GM13977 (cell line): Measurements from ENCODE around the gene RGS3.

Experiments used
- DNase-seq: peaks from one replicate; pipeline ENCODE4 v3.0.0; 2012; ENCODE audit warnings: low spot score
- CTCF ChIP-seq: IDR thresholded peaks from 2 replicates; pipeline ENCODE4 v1.5.1; 2012; ENCODE audit warnings: mild to moderate bottlenecking, control low read depth; ENCODE audit not compliant: insufficient read depth; ENCODE audit errors: extremely low read depth, missing control alignments
- in situ Hi-C: fragments of 300-500 bp; cut with MboI; formaldehyde crosslinking; loops from one replicate; pipeline ENCODE4 v1.12.0; 2022; ENCODE audit warnings: low sequenced_read_pairs, low pct_unique_long_range_greater_than_20kb, mixed read lengths, inconsistent platforms; ENCODE audit not compliant: unreplicated experiment

Gene RGS3

DNA sequence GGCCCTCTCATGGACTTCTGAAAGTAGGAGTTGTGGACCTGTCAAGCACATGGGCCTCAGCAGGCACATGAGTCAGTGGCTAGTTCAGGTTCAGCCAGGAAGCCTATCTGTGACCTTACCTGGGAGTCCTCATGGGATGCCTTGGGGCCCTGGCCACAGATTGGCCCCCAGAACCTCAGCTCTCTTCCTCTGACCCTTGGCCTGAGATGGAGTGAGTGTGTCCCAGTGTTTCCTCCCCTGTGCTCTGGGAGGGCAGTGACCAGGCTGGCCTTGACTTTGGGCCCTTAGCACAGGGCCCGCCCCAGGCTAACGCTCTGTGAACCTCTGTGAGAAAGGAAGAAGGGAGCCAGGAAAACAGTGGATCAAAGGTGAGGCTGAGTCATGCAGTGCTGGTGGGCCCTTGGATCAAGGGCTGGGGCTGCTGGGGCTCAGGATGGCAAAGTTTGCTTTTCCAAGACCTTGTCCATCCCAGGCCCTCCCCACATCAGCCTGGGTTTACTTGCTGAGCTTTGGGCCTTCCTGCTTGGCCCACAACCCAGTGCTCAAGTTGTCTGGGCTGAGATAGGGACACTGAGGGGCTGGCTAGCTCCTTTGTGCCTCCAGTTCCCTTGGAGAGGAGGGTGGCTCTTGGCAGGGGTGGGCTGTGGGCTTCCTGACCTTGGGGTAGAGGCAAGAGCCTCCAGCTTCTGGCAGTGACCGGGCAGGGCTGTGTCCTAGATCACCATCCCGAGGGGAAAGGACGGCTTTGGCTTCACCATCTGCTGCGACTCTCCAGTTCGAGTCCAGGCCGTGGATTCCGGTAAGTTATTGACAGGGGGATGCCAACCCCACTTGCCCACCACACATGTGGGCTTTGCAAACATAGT lies 41.4 kb downstream of the RGS3 start:
- in situ Hi-C loops: no loop called here
- no peak for DNase-seq
- TF ChIP-seq CTCF: no peak

DNA sequence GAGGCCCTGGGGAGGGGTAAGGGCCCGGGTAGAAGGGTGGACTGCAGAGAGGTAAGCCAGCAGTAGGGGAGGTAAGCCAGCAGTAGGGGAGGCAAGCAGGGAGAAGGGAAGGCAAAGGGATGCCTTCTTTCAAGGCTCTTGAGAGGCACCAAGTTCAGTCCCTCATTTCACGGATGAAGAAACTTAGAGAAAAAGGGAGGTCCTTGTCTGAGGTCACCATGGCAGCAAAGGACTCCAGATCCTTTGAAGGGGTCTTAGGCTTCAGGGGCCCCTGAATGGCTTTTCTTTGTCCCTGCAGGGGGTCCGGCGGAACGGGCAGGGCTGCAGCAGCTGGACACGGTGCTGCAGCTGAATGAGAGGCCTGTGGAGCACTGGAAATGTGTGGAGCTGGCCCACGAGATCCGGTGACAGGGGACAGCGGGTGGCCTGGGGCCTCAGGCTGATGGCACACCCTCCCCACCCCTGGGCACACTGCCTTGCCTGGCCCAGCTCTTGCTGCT lies 42.6 kb downstream of the RGS3 start:
- in situ Hi-C loops: no loop called here
- no peak for DNase-seq
- no peak for TF ChIP-seq CTCF

DNA sequence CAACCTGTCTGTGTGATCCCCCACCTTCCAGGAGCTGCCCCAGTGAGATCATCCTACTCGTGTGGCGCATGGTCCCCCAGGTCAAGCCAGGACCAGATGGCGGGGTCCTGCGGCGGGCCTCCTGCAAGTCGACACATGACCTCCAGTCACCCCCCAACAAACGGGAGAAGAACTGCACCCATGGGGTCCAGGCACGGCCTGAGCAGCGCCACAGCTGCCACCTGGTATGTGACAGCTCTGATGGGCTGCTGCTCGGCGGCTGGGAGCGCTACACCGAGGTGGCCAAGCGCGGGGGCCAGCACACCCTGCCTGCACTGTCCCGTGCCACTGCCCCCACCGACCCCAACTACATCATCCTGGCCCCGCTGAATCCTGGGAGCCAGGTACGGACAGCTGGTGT lies 43.7 kb downstream of the RGS3 start:
- no peak for TF ChIP-seq CTCF
- in situ Hi-C loops: no loop called here

DNA sequence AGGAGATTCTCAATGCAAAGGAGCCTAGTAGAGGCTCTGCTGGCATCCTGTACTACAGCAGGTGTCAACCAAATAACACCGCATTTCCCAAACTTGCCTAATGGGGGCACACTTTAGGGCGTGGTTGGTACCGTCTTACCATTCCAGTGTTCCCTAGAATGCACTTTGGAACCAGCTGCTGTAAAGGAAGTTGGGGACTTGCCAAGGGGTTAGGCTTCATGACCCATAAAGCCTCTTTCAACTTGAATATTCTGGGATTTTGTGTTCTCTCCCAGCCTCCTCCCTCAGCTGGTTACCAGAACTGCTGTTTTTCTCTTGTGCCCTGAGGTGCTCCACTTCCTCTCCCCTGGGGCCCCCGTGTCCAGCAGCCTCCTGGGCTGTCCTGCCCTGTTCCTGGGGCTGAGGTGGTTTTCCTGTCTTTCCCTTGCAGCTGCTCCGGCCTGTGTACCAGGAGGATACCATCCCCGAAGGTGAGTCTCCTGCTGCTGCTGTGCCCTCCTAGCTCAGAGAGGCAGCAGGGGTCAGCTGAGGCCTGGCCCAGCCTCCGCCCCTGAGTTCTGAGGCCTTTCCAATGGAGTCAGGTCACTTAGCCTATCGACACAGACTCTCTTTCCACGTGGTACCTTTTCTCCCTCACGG lies 44.7 kb downstream of the RGS3 start:
- DNase-seq: no peak
- TF ChIP-seq CTCF: peak; percentile 33
- in situ Hi-C loops: no loop called here

More for the DNA sequence above, 43.7 kb downstream of the RGS3 start:
- no peak for DNase-seq

DNA sequence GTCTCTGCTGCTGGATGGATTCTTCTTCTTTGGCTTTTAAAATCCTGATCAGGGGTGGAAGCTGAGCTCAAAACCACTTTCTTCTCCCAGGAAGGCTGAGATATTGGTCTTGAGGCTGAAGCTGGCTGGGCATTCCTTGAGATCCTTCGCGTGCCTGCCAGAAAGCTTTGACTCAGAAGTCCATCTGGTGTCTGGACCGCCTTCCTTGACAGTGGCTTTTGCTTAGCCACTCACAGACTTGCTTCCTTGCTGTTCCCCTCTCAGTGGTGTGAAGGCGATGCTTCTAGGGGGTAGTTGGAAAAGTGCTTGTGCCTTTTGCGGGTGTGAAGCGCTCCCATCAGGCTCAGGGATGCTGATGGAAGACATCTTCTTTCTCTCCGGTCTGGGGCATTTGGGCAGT lies 45.9 kb downstream of the RGS3 start:
- in situ Hi-C loops: no loop called here
- TF ChIP-seq CTCF: no peak

GRCh38 chr9:113511047-113511521 lies 47.6 kb downstream of the RGS3 start:
- in situ Hi-C loops: no loop called here
- no peak for TF ChIP-seq CTCF
- DNase-seq: no peak

More for the DNA sequence above, 45.9 kb downstream of the RGS3 start:
- DNase-seq: no peak
